HG03039 (cell line): ENCODE data around the gene MICAL3.

Experiments
- ATAC-seq: cut with Tn5 transposase; IDR thresholded peaks from one replicate; pipeline ENCODE4 v1.9.1; 2021; ENCODE audit warnings: mild to moderate bottlenecking, moderate library complexity; ENCODE audit not compliant: unreplicated experiment

Gene MICAL3

GRCh38 chr22:17744430-17744829 lies 279.9 kb downstream of the MICAL3 start:
- no peak for ATAC-seq

DNA sequence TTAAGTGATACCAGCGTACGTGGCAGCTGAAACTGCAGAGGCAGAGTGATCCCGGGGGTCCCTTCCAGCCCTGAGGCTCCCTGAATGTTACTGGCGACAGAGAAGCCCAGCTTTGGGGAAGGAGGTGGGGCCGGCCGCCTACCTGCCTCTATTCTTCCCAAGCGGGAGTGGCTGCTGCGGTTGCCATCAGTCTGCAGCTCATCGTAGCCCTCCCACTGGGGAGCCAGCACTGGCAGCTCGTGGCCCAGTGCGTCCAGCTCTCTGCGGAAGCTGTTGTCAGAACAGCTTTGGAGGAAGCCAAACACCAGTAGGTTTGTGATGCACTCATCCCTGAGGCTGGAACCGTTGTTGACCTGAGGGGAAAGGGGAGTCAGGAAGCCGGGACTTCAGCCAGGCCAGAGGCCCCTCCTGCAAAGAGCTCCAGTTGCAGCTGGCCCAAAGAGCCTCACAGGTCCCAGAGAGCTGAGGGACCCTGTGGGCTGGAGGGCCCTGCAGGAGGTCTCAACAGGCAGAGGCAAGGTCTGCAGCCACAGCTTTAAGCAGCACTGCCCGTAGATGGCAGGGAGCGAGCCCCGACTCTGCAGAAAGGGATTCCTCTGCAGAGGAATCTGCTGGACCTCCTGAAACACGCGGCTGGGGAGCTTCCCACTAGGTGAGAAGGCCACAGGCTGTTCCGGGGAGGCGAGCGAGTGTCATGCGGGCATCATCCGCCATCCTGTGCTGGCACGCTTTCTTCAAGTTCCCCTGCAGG lies 280.5 kb downstream of the MICAL3 start:
- ATAC-seq, result no peak

- no peak for ATAC-seq
These were observed 281.8 kb downstream of the MICAL3 start for GRCh38 chr22:17742527-17742902.

DNA sequence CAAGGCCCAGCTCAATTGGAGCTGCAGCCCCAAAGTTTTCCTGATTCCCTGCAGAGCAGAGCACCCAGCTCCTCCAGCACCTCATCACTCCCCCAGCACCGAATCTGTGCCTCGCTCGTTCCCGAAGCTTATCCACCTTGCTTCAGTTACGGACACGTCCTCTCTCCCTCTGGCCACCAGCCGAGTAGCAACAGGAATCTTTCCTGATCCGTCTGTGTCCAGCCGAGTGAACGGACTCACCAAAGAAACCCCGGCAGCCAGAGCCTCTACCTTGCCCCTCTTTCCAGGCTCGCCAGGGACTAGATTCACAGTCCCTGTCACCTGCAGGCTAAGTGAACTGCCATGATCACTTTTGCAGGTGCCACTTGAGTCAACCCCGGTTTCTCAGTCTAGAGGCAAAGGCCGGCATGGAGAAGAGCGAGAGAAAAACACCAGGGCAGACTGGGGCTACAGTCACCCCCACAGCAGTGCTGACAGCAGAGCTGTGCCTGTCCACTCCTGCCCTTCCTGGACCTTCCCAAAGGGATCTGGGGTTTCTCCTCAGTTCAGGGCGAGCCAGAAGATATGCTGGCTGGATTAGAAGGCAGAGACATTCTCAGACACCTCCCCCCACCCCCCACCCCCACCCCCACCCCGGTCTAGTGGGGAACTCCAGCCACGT lies 282.4 kb downstream of the MICAL3 start:
- ATAC-seq, result no peak

DNA sequence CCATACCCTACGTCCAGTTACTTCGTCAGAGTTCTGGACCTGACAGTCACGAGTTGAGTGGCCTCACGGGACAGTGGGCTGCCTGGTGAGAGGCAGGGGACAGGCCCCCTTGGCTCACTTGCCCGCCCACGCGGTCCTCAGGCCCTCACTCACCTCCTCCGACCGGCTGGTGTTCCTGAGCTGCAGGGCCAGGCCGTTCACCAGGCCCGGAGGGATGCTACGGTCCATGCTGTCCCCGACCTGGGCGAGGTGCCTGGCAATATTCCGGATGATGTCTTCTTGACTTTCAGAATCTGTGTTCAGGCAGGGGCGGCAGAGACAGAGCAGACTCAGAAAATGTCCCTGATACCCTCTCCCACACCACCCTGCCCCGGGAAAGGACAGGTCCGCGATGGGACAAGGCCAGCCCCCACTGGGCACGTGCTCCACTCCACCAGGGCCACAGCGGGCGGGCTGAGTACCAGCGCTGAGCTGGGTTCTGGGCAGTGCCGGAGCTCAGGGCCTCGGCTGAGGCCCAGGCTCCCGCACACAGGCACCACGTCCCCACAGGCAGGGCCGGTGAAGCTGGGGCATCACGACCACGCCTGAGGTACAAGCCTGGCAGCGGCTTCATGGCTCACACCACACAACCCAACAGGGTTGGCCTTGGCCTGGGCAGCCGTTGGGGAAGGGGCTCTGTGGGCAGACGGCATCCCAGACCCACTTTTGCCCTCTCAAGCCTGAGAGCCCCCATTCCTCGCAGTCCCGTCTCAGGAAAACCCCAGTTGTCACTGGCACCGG lies 285.0 kb downstream of the MICAL3 start:
- ATAC-seq, result no peak

- ATAC-seq, result no peak
These were observed 285.8 kb downstream of the MICAL3 start for GRCh38 chr22:17738386-17739128.
